GM23338 (cell line): ENCODE measurements around the gene TRH. TPM values are rescaled to one million over a fixed set of nuclear protein-coding genes. Genes with fewer than 3 reads are reported as not detected.

Source experiments
- ATAC-seq: fragments of 200-7000 bp; cut with Tn5 transposase; 3 replicates; pipeline ENCODE4 v1.9.1; 2020
- DNase-seq: peaks from one replicate; pipeline ENCODE4 v3.0.0-alpha.2; 2015; ENCODE audit warnings: low spot score
- H2AFZ ChIP-seq: fragments of 200-600 bp; sonication (generic); 2 replicates; pipeline ENCODE4 v1.8.0; 2016; ENCODE audit warnings: antibody characterized with exemption, mild to moderate bottlenecking, moderate library complexity
- H3F3A ChIP-seq: fragments of 200-600 bp; sonication (generic); replicated peaks from 2 replicates; pipeline ENCODE4 v1.8.0; 2017; ENCODE audit warnings: antibody characterized with exemption, mixed run types, low read depth
- H3K27ac ChIP-seq: fragments of 200-600 bp; sonication (generic); 2 replicates; pipeline ENCODE4 v1.6.1; 2016; ENCODE audit warnings: low read depth
- H3K27me3 ChIP-seq: fragments of 200-600 bp; sonication (generic); 2 replicates; pipeline ENCODE4 v1.8.0; 2016; ENCODE audit warnings: mild to moderate bottlenecking, mixed run types, moderate library complexity; ENCODE audit not compliant: insufficient read depth
- H3K36me3 ChIP-seq: fragments of 200-600 bp; sonication (generic); 2 replicates; pipeline ENCODE4 v1.8.0; 2016; ENCODE audit warnings: mild to moderate bottlenecking; ENCODE audit not compliant: insufficient read depth
- H3K4me1 ChIP-seq: fragments of 200-600 bp; sonication (generic); 2 replicates; pipeline ENCODE4 v1.8.0; 2016; ENCODE audit warnings: mild to moderate bottlenecking, moderate library complexity; ENCODE audit not compliant: insufficient read depth
- H3K4me2 ChIP-seq: fragments of 200-600 bp; sonication (generic); 2 replicates; pipeline ENCODE4 v1.7.1; 2017; ENCODE audit warnings: mixed run types
- H3K4me3 ChIP-seq: fragments of 200-600 bp; sonication (generic); 2 replicates; pipeline ENCODE4 v1.6.1; 2016; ENCODE audit warnings: mixed run types
- H3K79me2 ChIP-seq: fragments of 200-600 bp; sonication (generic); replicated peaks from 2 replicates; pipeline ENCODE4 v1.8.0; 2017; ENCODE audit warnings: mild to moderate bottlenecking; ENCODE audit not compliant: insufficient read depth
- H3K9me2 ChIP-seq: fragments of 200-600 bp; sonication (generic); 2 replicates; pipeline ENCODE4 v1.8.0; 2017; ENCODE audit not compliant: insufficient read depth
- H4K20me1 ChIP-seq: fragments of 200-600 bp; sonication (generic); replicated peaks from 2 replicates; pipeline ENCODE4 v1.8.0; 2017; ENCODE audit warnings: mild to moderate bottlenecking; ENCODE audit not compliant: insufficient read depth
- H3K27ac Mint-ChIP-seq: 2 replicates; pipeline ENCODE4 v1.8.0; 2020; ENCODE audit warnings: inconsistent platforms, mild to moderate bottlenecking, moderate library complexity, mixed read lengths
- H3K27me3 Mint-ChIP-seq: 3 replicates; pipeline ENCODE4 v1.8.0; 2022; ENCODE audit warnings: low read depth, mild to moderate bottlenecking, moderate library complexity, mixed read lengths, inconsistent platforms; ENCODE audit not compliant: insufficient read depth, poor library complexity
- H3K36me3 Mint-ChIP-seq: 3 replicates; pipeline ENCODE4 v1.8.0; 2021; ENCODE audit warnings: low read depth, mild to moderate bottlenecking, inconsistent platforms, moderate library complexity, mixed read lengths
- H3K4me1 Mint-ChIP-seq: 3 replicates; pipeline ENCODE4 v1.8.0; 2020; ENCODE audit warnings: mild to moderate bottlenecking, inconsistent platforms, mixed read lengths
- H3K4me3 Mint-ChIP-seq: 3 replicates; pipeline ENCODE4 v1.8.0; 2021; ENCODE audit warnings: moderate library complexity, mild to moderate bottlenecking, inconsistent platforms, mixed read lengths
- H3K9me3 Mint-ChIP-seq: 3 replicates; pipeline ENCODE4 v1.8.0; 2020; ENCODE audit warnings: moderate library complexity, mild to moderate bottlenecking, inconsistent platforms, mixed read lengths
- CTCF ChIP-seq, 2 experiments: fragments of 200-600 bp in 1 of 2; sonication (generic) in 1 of 2; conservative IDR thresholded peaks; 2 replicates each; pipeline versions ENCODE4 v1.5.1 to v1.6.1; 2016 to 2017; ENCODE audit warnings: antibody characterized with exemption in 2 of 2, low read depth in 2 of 2, mild to moderate bottlenecking in 2 of 2, moderate library complexity in 1 of 2
- ETS1 ChIP-seq: IDR thresholded peaks from 2 replicates; pipeline ENCODE4 v1.6.1; 2016; ENCODE audit warnings: antibody characterized with exemption
- EZH2phosphoT487 ChIP-seq: fragments of 200-600 bp; sonication (generic); IDR thresholded peaks from one replicate; pipeline ENCODE4 v1.8.1; 2018; ENCODE audit warnings: antibody characterized with exemption; ENCODE audit not compliant: unreplicated experiment
- NANOG ChIP-seq: IDR thresholded peaks from 2 replicates; pipeline ENCODE4 v1.6.1; 2016; ENCODE audit warnings: antibody characterized with exemption, borderline replicate concordance
- POLR2AphosphoS5 ChIP-seq: IDR thresholded peaks from 2 replicates; pipeline ENCODE4 v1.6.1; 2016; ENCODE audit warnings: antibody characterized with exemption, low read depth
- REST ChIP-seq: IDR thresholded peaks from one replicate; pipeline ENCODE4 v1.6.1; 2018; ENCODE audit warnings: antibody characterized with exemption; ENCODE audit not compliant: unreplicated experiment
- STAT1 ChIP-seq: IDR thresholded peaks from one replicate; pipeline ENCODE4 v1.6.1; 2016; ENCODE audit warnings: antibody characterized with exemption; ENCODE audit not compliant: unreplicated experiment
- ZNF114 ChIP-seq: fragments of 250-450 bp; sonication (Bioruptor Pico); IDR thresholded peaks from 2 replicates; pipeline ENCODE4 v1.5.0; 2020; ENCODE audit warnings: mild to moderate bottlenecking, moderate library complexity
- ZNF331 ChIP-seq: fragments of 250-450 bp; sonication (Bioruptor Pico); IDR thresholded peaks from 2 replicates; pipeline ENCODE4 v1.5.0; 2020; ENCODE audit warnings: low read depth, mild to moderate bottlenecking, moderate library complexity
- ZNF462 ChIP-seq: fragments of 250-450 bp; sonication (Bioruptor Pico); IDR thresholded peaks from 2 replicates; pipeline ENCODE4 v1.5.0; 2020; ENCODE audit warnings: mild to moderate bottlenecking, moderate library complexity
- polyA plus RNA-seq: library from polyadenylated mRNA; unstranded; fragments of >200 nt; fragmentation: Nextera tagmentation; extraction: Ambion mirVana; gene quantifications from 2 replicates; pipeline ENCODE4 v1.2.1, GENCODE V29; 2016
- total RNA-seq: library from RNA; depleted of rRNA; stranded (reverse); fragments of >200 nt; shearing (Covaris generic); gene quantifications from 2 replicates; pipeline ENCODE4 v1.2.3, GENCODE V29; 2014

The TRH gene
- total and polyA plus RNA-seq, 2 experiments from 2014 or later, result 0.28 TPM; not detected in 1

GRCh38 chr3:129971351-129972052, 3.0 kb upstream of the TRH start:
- DNase-seq (peak; percentile 81), ATAC-seq (peak; percentile 67)
- Mint-ChIP-seq H3K9me3 (no peaks in the 10 kb centered on the region; the same call in 1 of the 3 replicates), H3K27me3 (peaks cover 99% of the 10 kb centered on the region), H3K4me3 (peak overlapping the region; percentile 42), H3K4me1 (peaks cover 19% of the 10 kb centered on the region), H3K36me3 (no peaks in the 10 kb centered on the region), H3K27ac (no peak overlapping the region)
- H3K4me2 ChIP-seq, result peak overlapping the region; percentile 67
- H3K4me1 ChIP-seq, result peaks cover 12% of the 10 kb centered on the region
- no peaks in the 10 kb centered on the region for H3K36me3 ChIP-seq
- no peaks in the 10 kb centered on the region for H3K9me2 ChIP-seq
- peak overlapping the region; percentile 34 for H3K4me3 ChIP-seq
- H3K27ac ChIP-seq, result no peak overlapping the region
- no peak for TF ChIP-seq ZNF114 (CRISPR knock-in tag)
- TF ChIP-seq STAT1, result no peak
- TF ChIP-seq REST, result no peak
- no peak for TF ChIP-seq POLR2AphosphoS5
- no peak for TF ChIP-seq EZH2phosphoT487
- no peak for TF ChIP-seq NANOG
- TF ChIP-seq ZNF462, result no peak
- TF ChIP-seq ETS1, result no peak
- no peak for TF ChIP-seq ZNF331 (CRISPR knock-in tag)
- TF ChIP-seq CTCF (conservative IDR thresholded peaks at IDR 0.05; ENCODE audit: low read depth in 2 of 2), result no peak
- 0 out of 2 replicates have a peak, but pooled peaks cover 4% of the 10 kb centered on the region for H3F3A ChIP-seq
- H3K27me3 ChIP-seq, result peaks cover 99% of the 10 kb centered on the region
- no peaks in the 10 kb centered on the region for H3K79me2 ChIP-seq
- H2AFZ ChIP-seq, result no peak overlapping the region
- peaks cover 19% of the 10 kb centered on the region for H4K20me1 ChIP-seq
